A549 (cell line): ENCODE data around the gene BGN. TPM values are rescaled to one million over a fixed set of nuclear protein-coding genes. Genes with fewer than 3 reads are reported as not detected.

Experiments used
- ATAC-seq, 2 experiments: fragments of 200-7000 bp in 1 of 2; fragments of >200 bp in 1 of 2; cut with Nextera tagmentation in 1 of 2; cut with Tn5 transposase in 1 of 2; 3 replicates each; pipeline versions ENCODE4 v1.8.0 to v1.9.1; 2018 to 2020; ENCODE audit warnings: mild to moderate bottlenecking in 1 of 2, moderate library complexity in 1 of 2
- CTCF ChIA-PET: fragments of 300-600 bp; sonication (Branson Sonifier 250); formaldehyde crosslinking; extraction: SDS; loops from one replicate; lab custom pipeline; 2021; ENCODE audit warnings: antibody characterized with exemption, inconsistent platforms; lab: Yijun Ruan, JAX
- POLR2A ChIA-PET: fragments of 350-600 bp; formaldehyde crosslinking; extraction: SDS; loops from one replicate; lab custom pipeline; 2021; ENCODE audit warnings: antibody characterized with exemption, inconsistent platforms; lab: Yijun Ruan, JAX
- DNase-seq, 2 experiments: peaks; one replicate each; pipeline versions ENCODE4 v3.0.0 to v3.0.0-alpha.2; 2011 to 2016; ENCODE audit warnings: low read depth in 1 of 2, low spot score in 1 of 2
- FAIRE-seq: peaks from 2 replicates; lab custom pipeline; 2011; peaks lifted over from hg19 to GRCh38; lab: Jason Lieb, UNC
- H3K27ac ChIP-seq, 2 experiments: fragments of >200 bp; sonication (Bioruptor Twin); formaldehyde crosslinking; 3 replicates each; pipeline ENCODE4 v1.5.1; 2016 to 2017
- H3K4me1 ChIP-seq: fragments of >200 bp; sonication (Bioruptor Twin); formaldehyde crosslinking; 3 replicates; pipeline ENCODE4 v1.6.1; 2016
- H3K4me2 ChIP-seq: fragments of >200 bp; sonication (Bioruptor Twin); formaldehyde crosslinking; 3 replicates; pipeline ENCODE4 v1.6.1; 2016
- H3K4me3 ChIP-seq: fragments of >200 bp; sonication (Bioruptor Twin); formaldehyde crosslinking; 3 replicates; pipeline ENCODE4 v1.5.1; 2016
- H3K9me3 ChIP-seq: fragments of >200 bp; sonication (Bioruptor Twin); formaldehyde crosslinking; 3 replicates; pipeline ENCODE4 v1.6.1; 2016
- JUNB ChIP-seq: fragments of >200 bp; sonication (Bioruptor Twin); formaldehyde crosslinking; IDR thresholded peaks from 2 replicates; pipeline ENCODE4 v1.6.1; 2016
- PHF8 ChIP-seq: fragments of 200-600 bp; sonication (generic); IDR thresholded peaks from 2 replicates; pipeline ENCODE4 v1.6.1; 2016; ENCODE audit warnings: low read depth, mild to moderate bottlenecking, antibody characterized with exemption, moderate library complexity, borderline replicate concordance
- WGBS: methylation state at CpG from one replicate; pipeline ENCODE4 v1.1.6; 2017; ENCODE audit errors: missing lambda C conversion rate; 5-methylcytosine and 5-hydroxymethylcytosine counted together
- polyA plus RNA-seq, 4 experiments: library from polyadenylated mRNA; depleted of rRNA in 3 of 4; stranded (reverse); fragments of >200 nt; fragmentation: RNase III in 1 of 4; extraction: RNeasy Plus Mini Kit Qiagen cat#74134 plus additional on column Dnase treatment in 1 of 4; gene quantifications; 2 replicates in 3 of 4; 3 replicates in 1 of 4; pipeline ENCODE4 v1.2.3, GENCODE V29; 2011 to 2017

Gene BGN
- polyA plus RNA-seq, 2 of the 4 experiments (the other 2 are of a cell fraction): 0.04 TPM; not detected in 1

DNA sequence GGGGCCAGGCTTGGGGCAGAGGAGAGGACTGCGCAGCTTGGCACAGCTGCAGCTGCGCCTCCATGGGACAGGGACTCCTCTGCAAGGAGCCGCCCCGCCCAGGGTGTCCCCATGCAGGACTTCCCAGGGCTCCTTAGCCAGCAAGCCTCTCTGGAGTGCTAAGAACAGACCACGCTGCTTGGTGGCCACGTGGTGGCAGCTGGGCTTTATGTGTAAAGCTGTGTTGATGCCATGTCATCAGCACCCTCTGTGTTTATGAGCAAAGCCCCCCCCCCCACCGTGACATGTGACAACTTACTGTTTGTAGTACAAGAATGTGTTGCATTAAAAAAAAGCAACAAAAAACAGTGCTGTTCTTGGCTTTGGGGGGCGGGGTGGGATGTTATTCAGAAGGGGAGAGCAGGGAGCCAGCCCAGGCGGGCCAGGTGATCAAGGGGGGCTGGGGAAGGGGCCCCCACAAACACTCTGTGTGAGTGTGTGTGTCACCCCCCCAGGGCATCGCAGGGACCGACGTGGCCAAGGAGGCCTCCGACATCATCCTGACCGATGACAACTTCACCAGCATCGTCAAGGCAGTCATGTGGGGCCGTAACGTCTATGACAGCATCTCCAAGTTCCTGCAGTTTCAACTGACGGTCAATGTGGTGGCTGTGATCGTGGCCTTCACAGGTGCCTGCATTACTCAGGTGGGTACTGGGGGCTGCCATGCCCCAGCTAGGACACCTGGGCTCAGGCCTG is 63.0 kb downstream of the BGN start:
- no peak for TF ChIP-seq PHF8
- TF ChIP-seq JUNB: no peak
- CTCF ChIA-PET: interaction anchor here (5.5 kb wide), 1 partner anchor 109 kb away, joined by 46 read pairs; no protein-coding TSS in a partner anchor
- FAIRE-seq: no peak
- POLR2A ChIA-PET: no interaction called here
- no peak overlapping the region for H3K4me3 ChIP-seq
- WGBS: 66% methylated on average over 17 of the region's 19 CpGs
- DNase-seq: no peak
- no peaks in the 10 kb centered on the region for H3K4me1 ChIP-seq
- H3K9me3 ChIP-seq: no peaks in the 10 kb centered on the region
- no peak overlapping the region for H3K27ac ChIP-seq
- no peak overlapping the region for H3K4me2 ChIP-seq
- ATAC-seq: no peak

Other genes starting within 250 kb of the BGN start
- gene PNMA6F, start 173.2 kb upstream of the BGN start, polyA plus RNA-seq (2011; rRNA removed): not detected in 2 replicates
- not detected in 3 replicates for gene PNMA6F, start 173.2 kb upstream of the BGN start, polyA plus RNA-seq (2017; fragmentation: RNase III; extraction: RNeasy Plus Mini Kit Qiagen cat#74134 plus additional on column Dnase treatment)
- 6.5 and 6.9 TPM in 2 replicates for gene ZNF275, start 160.8 kb upstream of the BGN start, polyA plus RNA-seq (2011; rRNA removed)
- 3.2 to 3.6 TPM (median 3.3 TPM) in 3 replicates for gene ZNF275, start 160.8 kb upstream of the BGN start, polyA plus RNA-seq (2017; fragmentation: RNase III; extraction: RNeasy Plus Mini Kit Qiagen cat#74134 plus additional on column Dnase treatment)
- not detected in 2 replicates for gene PNMA6E, start 93.6 kb upstream of the BGN start, polyA plus RNA-seq (2011; rRNA removed)
- gene PNMA6E, start 93.6 kb upstream of the BGN start, polyA plus RNA-seq (2017; fragmentation: RNase III; extraction: RNeasy Plus Mini Kit Qiagen cat#74134 plus additional on column Dnase treatment): not detected in 3 replicates
- gene ZFP92, start 83.5 kb upstream of the BGN start, polyA plus RNA-seq (2011; rRNA removed): 0.47 and 0.54 TPM in 2 replicates
- gene ZFP92, start 83.5 kb upstream of the BGN start, polyA plus RNA-seq (2017; fragmentation: RNase III; extraction: RNeasy Plus Mini Kit Qiagen cat#74134 plus additional on column Dnase treatment): 0.66 to 0.70 TPM (median 0.66 TPM) in 3 replicates
- 0.27 and 0.32 TPM in 2 replicates for gene TREX2, start 48.9 kb upstream of the BGN start, polyA plus RNA-seq (2011; rRNA removed)
- gene TREX2, start 48.9 kb upstream of the BGN start, polyA plus RNA-seq (2017; fragmentation: RNase III; extraction: RNeasy Plus Mini Kit Qiagen cat#74134 plus additional on column Dnase treatment): 0.94 to 1.2 TPM (median 0.99 TPM) in 3 replicates
- gene HAUS7, start 24.4 kb upstream of the BGN start, polyA plus RNA-seq (2011; rRNA removed): 30.3 and 39.1 TPM in 2 replicates
- gene HAUS7, start 24.4 kb upstream of the BGN start, polyA plus RNA-seq (2017; fragmentation: RNase III; extraction: RNeasy Plus Mini Kit Qiagen cat#74134 plus additional on column Dnase treatment): 53.6 to 54.4 TPM (median 53.8 TPM) in 3 replicates
- 0.08 and 0.13 TPM in 2 replicates for gene ATP2B3, start 22.7 kb downstream of the BGN start, polyA plus RNA-seq (2011; rRNA removed)
- 0.21 to 0.30 TPM (median 0.22 TPM) in 3 replicates for gene ATP2B3, start 22.7 kb downstream of the BGN start, polyA plus RNA-seq (2017; fragmentation: RNase III; extraction: RNeasy Plus Mini Kit Qiagen cat#74134 plus additional on column Dnase treatment)
- 25.6 and 29.9 TPM in 2 replicates for gene CCNQ, start 104.2 kb downstream of the BGN start, polyA plus RNA-seq (2011; rRNA removed)
- gene CCNQ, start 104.2 kb downstream of the BGN start, polyA plus RNA-seq (2017; fragmentation: RNase III; extraction: RNeasy Plus Mini Kit Qiagen cat#74134 plus additional on column Dnase treatment): 32.0 to 36.0 TPM (median 32.6 TPM) in 3 replicates
- gene DUSP9, start 152.2 kb downstream of the BGN start, polyA plus RNA-seq (2011; rRNA removed): 0.65 and 0.75 TPM in 2 replicates
- gene DUSP9, start 152.2 kb downstream of the BGN start, polyA plus RNA-seq (2017; fragmentation: RNase III; extraction: RNeasy Plus Mini Kit Qiagen cat#74134 plus additional on column Dnase treatment): 1.3 to 1.6 TPM (median 1.3 TPM) in 3 replicates
- 0.17 TPM in 2 replicates for gene PNCK, start 178.8 kb downstream of the BGN start, polyA plus RNA-seq (2011; rRNA removed)
- gene PNCK, start 178.8 kb downstream of the BGN start, polyA plus RNA-seq (2017; fragmentation: RNase III; extraction: RNeasy Plus Mini Kit Qiagen cat#74134 plus additional on column Dnase treatment): 0.13 to 0.30 TPM (median 0.25 TPM) in 3 replicates
- 2.0 and 3.4 TPM in 2 replicates for gene SLC6A8, start 192.9 kb downstream of the BGN start, polyA plus RNA-seq (2011; rRNA removed)
- 5.7 to 6.9 TPM (median 6.1 TPM) in 3 replicates for gene SLC6A8, start 192.9 kb downstream of the BGN start, polyA plus RNA-seq (2017; fragmentation: RNase III; extraction: RNeasy Plus Mini Kit Qiagen cat#74134 plus additional on column Dnase treatment)
- 217 and 257 TPM in 2 replicates for gene BCAP31, start 229.4 kb downstream of the BGN start, polyA plus RNA-seq (2011; rRNA removed)
- gene BCAP31, start 229.4 kb downstream of the BGN start, polyA plus RNA-seq (2017; fragmentation: RNase III; extraction: RNeasy Plus Mini Kit Qiagen cat#74134 plus additional on column Dnase treatment): 335 to 351 TPM (median 349 TPM) in 3 replicates
- gene ABCD1, start 229.9 kb downstream of the BGN start, polyA plus RNA-seq (2011; rRNA removed): 1.7 and 1.8 TPM in 2 replicates
- gene ABCD1, start 229.9 kb downstream of the BGN start, polyA plus RNA-seq (2017; fragmentation: RNase III; extraction: RNeasy Plus Mini Kit Qiagen cat#74134 plus additional on column Dnase treatment): 3.3 to 5.1 TPM (median 3.8 TPM) in 3 replicates